ENCODE results near the gene GET3. TPM values are rescaled to one million over a fixed set of nuclear protein-coding genes. Genes with fewer than 3 reads are reported as not detected.
A peak's percentile ranks its signal among the peaks of the same experiment; 100 is the strongest.

GET3 gene
- total and polyA plus RNA-seq, 2 of the 13 experiments (the other 11 are each of a cell fraction or from before 2014, with no cell fraction given), result 57.7 to 59.4 TPM

- TF ChIP-seq PLSCR1 (CRISPR knock-in tag; IDR thresholded peaks at IDR 0.05; ENCODE audit: borderline replicate concordance) (no peak), BATF2 (CRISPR knock-in tag; IDR thresholded peaks at IDR 0.05) (0 out of 2 replicates have a peak, but pooled peaks have one; percentile 36), HNF1A (IDR thresholded peaks at IDR 0.05; ENCODE audit: low read depth) (no peak), HNF1A (CRISPR knock-in tag; IDR thresholded peaks at IDR 0.05; ENCODE audit: borderline replicate concordance) (peak; percentile 61; the same call in 1 of the 2 replicates), MED8 (CRISPR knock-in tag; IDR thresholded peaks at IDR 0.05; ENCODE audit: insufficient replicate concordance) (no peak), XRCC5 (optimal IDR thresholded peaks at IDR 0.05; ENCODE audit: low read length) (peak; percentile 47), KLF13 (CRISPR knock-in tag; IDR thresholded peaks at IDR 0.05) (no peak), RBM39 (IDR thresholded peaks at IDR 0.05; ENCODE audit: low read depth, low read length, poor library complexity, severe bottlenecking) (peak; percentile 96), ZNF496 (CRISPR knock-in tag; IDR thresholded peaks at IDR 0.05; ENCODE audit: insufficient replicate concordance) (no peak), ZNF616 (CRISPR knock-in tag; IDR thresholded peaks at IDR 0.05; ENCODE audit: low read depth) (no peak; the same call in 1 of the 2 replicates), ZNF672 (CRISPR knock-in tag; IDR thresholded peaks at IDR 0.05) (no peak), SATB2 (CRISPR knock-in tag; IDR thresholded peaks at IDR 0.05) (no peak; the same call in 1 of the 2 replicates), DDIT3 (CRISPR knock-in tag; IDR thresholded peaks at IDR 0.05) (no peak), PPARG (CRISPR knock-in tag; conservative IDR thresholded peaks at IDR 0.05) (peak; percentile 72), MYPOP (CRISPR knock-in tag; IDR thresholded peaks at IDR 0.05) (peak; percentile 87; the same call in 1 of the 2 replicates), GZF1 (CRISPR knock-in tag; IDR thresholded peaks at IDR 0.05) (no peak)
These were observed 54.2 kb downstream of the GET3 start, which contains the start of gene JUNB (continued) for GRCh38 chr19:12791345-12792050.

Measured in HepG2 (cell line).